Jurkat, Clone E6-1 (cell line): ENCODE results near the gene UPF3A.
"Not testable (repeated sequence)": the region's sequence is repeated elsewhere in the genome, so short reads cannot be mapped to it uniquely, and the experiment has no call there.

Source experiments
- DNase-seq: peaks from one replicate; pipeline ENCODE4 v3.0.0-alpha.2; 2011; ENCODE audit warnings: low read depth, low spot score
- H3K4me3 ChIP-seq: 2 replicates; pipeline ENCODE4 v1.5.1; 2011; ENCODE audit warnings: mild to moderate bottlenecking, low read length, control low read depth, moderate library complexity

Gene UPF3A

GRCh38 chr13:114324334-114324733 lies 42.9 kb downstream of the UPF3A start:
- no peak overlapping the region for H3K4me3 ChIP-seq
- no peak for DNase-seq

- no peak for DNase-seq
- no peak overlapping the region for H3K4me3 ChIP-seq
These were observed 44.3 kb downstream of the UPF3A start for GRCh38 chr13:114325729-114326128.

GRCh38 chr13:114328034-114328433 lies 46.6 kb downstream of the UPF3A start:
- no peak overlapping the region for H3K4me3 ChIP-seq
- DNase-seq: no peak

GRCh38 chr13:114328595-114328994 lies 47.2 kb downstream of the UPF3A start:
- no peak overlapping the region for H3K4me3 ChIP-seq
- no peak for DNase-seq

- H3K4me3 ChIP-seq: no peak overlapping the region
- DNase-seq: no peak
These were observed 48.7 kb downstream of the UPF3A start for GRCh38 chr13:114330086-114330485.

- not testable (repeated sequence) for H3K4me3 ChIP-seq
These were observed 52.5 kb downstream of the UPF3A start for GRCh38 chr13:114333881-114334280.

GRCh38 chr13:114334305-114335053 lies 53.1 kb downstream of the UPF3A start:
- H3K4me3 ChIP-seq: no peak overlapping the region
- DNase-seq: no peak

More at GRCh38 chr13:114333881-114334280, 52.5 kb downstream of the UPF3A start:
- DNase-seq: not testable (repeated sequence)

- not testable (repeated sequence) for H3K4me3 ChIP-seq, DNase-seq
These were observed 55.1 kb downstream of the UPF3A start for GRCh38 chr13:114336457-114336856.

GRCh38 chr13:114338959-114339358 lies 57.6 kb downstream of the UPF3A start:
- DNase-seq: no peak
- no peak overlapping the region for H3K4me3 ChIP-seq

GRCh38 chr13:114339857-114340534 lies 58.6 kb downstream of the UPF3A start:
- no peak overlapping the region for H3K4me3 ChIP-seq
- peak; percentile 60 for DNase-seq

- no peak overlapping the region for H3K4me3 ChIP-seq
- DNase-seq: no peak
These were observed 59.8 kb downstream of the UPF3A start for GRCh38 chr13:114341003-114341777.

- H3K4me3 ChIP-seq, DNase-seq: not testable (repeated sequence)
These were observed 65.9 kb downstream of the UPF3A start for GRCh38 chr13:114347256-114347655.

- peak; percentile 45 for DNase-seq
These were observed 71.4 kb downstream of the UPF3A start for GRCh38 chr13:114352763-114353162.

GRCh38 chr13:114353382-114353781 lies 72.0 kb downstream of the UPF3A start:
- not testable (repeated sequence) for H3K4me3 ChIP-seq, DNase-seq

More at GRCh38 chr13:114352763-114353162, 71.4 kb downstream of the UPF3A start:
- not testable (repeated sequence) for H3K4me3 ChIP-seq
